ENCODE data around the gene PPP2R2D. TPM values are rescaled to one million over a fixed set of nuclear protein-coding genes. Genes with fewer than 3 reads are reported as not detected.
A peak's percentile ranks its signal among the peaks of the same experiment; 100 is the strongest.

The PPP2R2D gene
- total and polyA plus RNA-seq, 2 experiments from 2014 or later, result 25.9 to 32.1 TPM

DNA sequence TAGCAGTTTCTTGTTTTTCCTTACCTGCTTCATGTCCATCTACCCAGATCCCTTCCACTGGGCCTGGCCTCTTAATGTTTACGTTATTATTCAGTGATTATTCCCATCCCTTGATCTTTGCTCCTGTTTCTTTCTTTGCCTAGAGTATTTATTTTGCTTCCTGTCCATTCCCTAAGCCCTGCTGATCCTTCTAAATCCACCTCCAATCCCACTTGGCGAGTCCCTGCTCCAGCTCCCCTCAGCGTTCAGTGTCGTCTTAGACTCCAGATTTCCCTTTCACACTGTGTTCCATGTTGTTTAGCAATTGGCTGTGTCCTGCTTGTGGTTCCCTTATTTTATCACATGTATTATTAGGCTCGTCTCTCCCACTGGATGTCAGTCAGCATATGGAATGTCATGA is 7.3 kb downstream of the PPP2R2D start:
- 38% methylated on average over 5 of the region's 5 CpGs for whole genome bisulfite sequencing (ENCODE audit: low lambda C conversion rate, missing lambda C conversion rate)
- Histone ChIP-seq H3K36me3 (replicated peaks; ENCODE audit: insufficient read depth, low read depth) (no peaks in the 10 kb centered on the region), H3K9me2 (replicated peaks; ENCODE audit: insufficient read depth) (no peaks in the 10 kb centered on the region), H3K4me1 (ENCODE audit: insufficient read depth) (peaks cover 32% of the 10 kb centered on the region), H3K27ac (peak overlapping the region; percentile 66), H3K9me3 (ENCODE audit: low read depth) (no peaks in the 10 kb centered on the region), H2AFZ (no peak overlapping the region), H3K27me3 (no peaks in the 10 kb centered on the region), H3K79me2 (peaks cover 100% of the 10 kb centered on the region), H3K4me2 (peak overlapping the region; percentile 62), H3K4me3 (no peak overlapping the region), H4K20me1 (ENCODE audit: insufficient read depth, poor library complexity, severe bottlenecking) (peaks cover 99% of the 10 kb centered on the region)
- DNase-seq (ENCODE audit: low spot score), result no peak
- TF ChIP-seq, protein P1, sequence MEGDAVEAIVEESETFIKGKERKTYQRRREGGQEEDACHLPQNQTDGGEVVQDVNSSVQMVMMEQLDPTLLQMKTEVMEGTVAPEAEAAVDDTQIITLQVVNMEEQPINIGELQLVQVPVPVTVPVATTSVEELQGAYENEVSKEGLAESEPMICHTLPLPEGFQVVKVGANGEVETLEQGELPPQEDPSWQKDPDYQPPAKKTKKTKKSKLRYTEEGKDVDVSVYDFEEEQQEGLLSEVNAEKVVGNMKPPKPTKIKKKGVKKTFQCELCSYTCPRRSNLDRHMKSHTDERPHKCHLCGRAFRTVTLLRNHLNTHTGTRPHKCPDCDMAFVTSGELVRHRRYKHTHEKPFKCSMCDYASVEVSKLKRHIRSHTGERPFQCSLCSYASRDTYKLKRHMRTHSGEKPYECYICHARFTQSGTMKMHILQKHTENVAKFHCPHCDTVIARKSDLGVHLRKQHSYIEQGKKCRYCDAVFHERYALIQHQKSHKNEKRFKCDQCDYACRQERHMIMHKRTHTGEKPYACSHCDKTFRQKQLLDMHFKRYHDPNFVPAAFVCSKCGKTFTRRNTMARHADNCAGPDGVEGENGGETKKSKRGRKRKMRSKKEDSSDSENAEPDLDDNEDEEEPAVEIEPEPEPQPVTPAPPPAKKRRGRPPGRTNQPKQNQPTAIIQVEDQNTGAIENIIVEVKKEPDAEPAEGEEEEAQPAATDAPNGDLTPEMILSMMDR (IDR thresholded peaks at IDR 0.05; ENCODE audit: poor library complexity), result no peak
- TF ChIP-seq EZH2phosphoT487 (IDR thresholded peaks at IDR 0.05; ENCODE audit: low read depth, severe bottlenecking, unreplicated experiment) (no peak), EZH2 (IDR thresholded peaks at IDR 0.05; ENCODE audit: borderline replicate concordance) (no peak)

DNA sequence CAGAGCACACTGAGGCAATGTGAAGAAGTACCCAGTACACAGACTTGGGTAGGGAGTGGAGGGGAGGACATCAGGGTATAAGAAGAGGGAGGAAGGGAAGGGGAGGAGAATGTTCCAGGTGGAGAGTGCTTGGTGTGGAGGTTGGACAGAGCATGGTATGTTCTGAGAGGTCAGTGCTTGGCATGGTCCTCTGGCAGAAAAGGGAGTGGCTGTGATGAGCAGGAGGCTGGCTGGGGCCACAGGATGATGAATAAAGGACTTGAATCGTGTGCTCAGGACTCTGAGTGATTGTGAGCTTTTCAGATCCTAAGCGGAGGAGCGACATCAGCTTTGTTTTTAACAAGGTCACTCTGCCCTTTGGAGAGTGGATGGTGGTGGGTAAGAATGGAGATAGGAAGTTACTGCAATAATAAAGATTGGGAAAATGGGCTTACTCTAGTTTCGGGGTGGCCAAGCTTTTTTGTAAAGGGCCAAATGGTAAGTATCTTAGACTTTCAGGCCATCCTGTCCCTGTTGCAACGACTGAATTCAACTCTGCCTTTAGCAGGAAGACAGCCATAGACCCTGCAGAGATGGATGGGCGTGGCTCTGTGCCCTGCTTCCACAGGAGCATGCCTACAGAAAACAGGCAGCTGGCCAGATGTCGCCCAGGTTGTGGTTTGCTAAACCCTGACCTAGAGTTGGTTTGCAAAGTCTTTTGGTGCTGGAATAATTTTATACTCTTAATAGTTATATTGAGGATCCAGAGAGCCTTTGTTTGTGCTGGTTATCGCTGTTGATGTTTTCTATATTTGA is 8.4 kb downstream of the PPP2R2D start:
- H3K4me3 ChIP-seq, result no peak overlapping the region
- H2AFZ ChIP-seq, result no peak overlapping the region
- no peaks in the 10 kb centered on the region for H3K36me3 ChIP-seq (replicated peaks; ENCODE audit: insufficient read depth, low read depth)
- no peaks in the 10 kb centered on the region for H3K27me3 ChIP-seq
- H3K79me2 ChIP-seq, result peaks cover 100% of the 10 kb centered on the region
- H3K4me1 ChIP-seq (ENCODE audit: insufficient read depth), result peaks cover 30% of the 10 kb centered on the region
- H3K4me2 ChIP-seq, result no peak overlapping the region
- no peak for DNase-seq (ENCODE audit: low spot score)
- H3K9me3 ChIP-seq (ENCODE audit: low read depth), result no peaks in the 10 kb centered on the region
- WGBS (ENCODE audit: low lambda C conversion rate, missing lambda C conversion rate), result 86% methylated on average over 8 of the region's 8 CpGs
- H3K27ac ChIP-seq, result no peak overlapping the region
- H3K9me2 ChIP-seq (replicated peaks; ENCODE audit: insufficient read depth), result no peaks in the 10 kb centered on the region
- no peak for TF ChIP-seq EZH2phosphoT487 (IDR thresholded peaks at IDR 0.05; ENCODE audit: low read depth, severe bottlenecking, unreplicated experiment)
- TF ChIP-seq, protein P1 (IDR thresholded peaks at IDR 0.05; ENCODE audit: poor library complexity), result no peak
- TF ChIP-seq EZH2 (IDR thresholded peaks at IDR 0.05; ENCODE audit: borderline replicate concordance), result no peak
- peaks cover 99% of the 10 kb centered on the region for H4K20me1 ChIP-seq (ENCODE audit: insufficient read depth, poor library complexity, severe bottlenecking)

DNA sequence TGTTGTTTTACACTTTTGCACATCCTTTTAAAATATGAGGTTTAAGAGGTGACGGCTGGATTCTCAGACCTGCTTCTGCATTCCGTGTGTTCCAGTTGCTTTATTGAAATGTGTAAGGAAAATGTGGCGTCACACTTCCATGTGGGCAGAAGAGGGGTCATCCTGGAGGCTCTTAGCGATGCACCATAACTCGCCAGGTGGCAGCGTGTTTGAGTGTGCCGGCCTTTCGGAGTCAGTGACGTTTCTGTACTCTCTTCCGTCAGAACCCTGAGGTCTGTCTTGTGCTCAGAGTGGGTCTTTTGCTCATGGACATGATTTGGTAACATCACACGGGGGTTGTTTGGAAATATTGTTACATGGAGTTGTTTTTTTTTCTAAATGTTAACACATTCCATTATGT is 9.1 kb downstream of the PPP2R2D start:
- Histone ChIP-seq H3K79me2 (peaks cover 100% of the 10 kb centered on the region), H4K20me1 (ENCODE audit: insufficient read depth, poor library complexity, severe bottlenecking) (peaks cover 99% of the 10 kb centered on the region)

More for the DNA sequence above, 9.1 kb downstream of the PPP2R2D start:
- H2AFZ ChIP-seq, result no peak overlapping the region
- 91% methylated on average over 11 of the region's 11 CpGs for WGBS (ENCODE audit: low lambda C conversion rate, missing lambda C conversion rate)
- no peak overlapping the region for H3K4me3 ChIP-seq
- no peaks in the 10 kb centered on the region for H3K36me3 ChIP-seq (replicated peaks; ENCODE audit: insufficient read depth, low read depth)
- peaks cover 26% of the 10 kb centered on the region for H3K4me1 ChIP-seq (ENCODE audit: insufficient read depth)
- H3K9me2 ChIP-seq (replicated peaks; ENCODE audit: insufficient read depth), result no peaks in the 10 kb centered on the region
- H3K4me2 ChIP-seq, result no peak overlapping the region
- H3K9me3 ChIP-seq (ENCODE audit: low read depth), result no peaks in the 10 kb centered on the region
- no peaks in the 10 kb centered on the region for H3K27me3 ChIP-seq
- no peak overlapping the region for H3K27ac ChIP-seq
- TF ChIP-seq, protein P1 (IDR thresholded peaks at IDR 0.05; ENCODE audit: poor library complexity), result no peak
- TF ChIP-seq EZH2phosphoT487 (IDR thresholded peaks at IDR 0.05; ENCODE audit: low read depth, severe bottlenecking, unreplicated experiment) (no peak), EZH2 (IDR thresholded peaks at IDR 0.05; ENCODE audit: borderline replicate concordance) (no peak)
- no peak for DNase-seq (ENCODE audit: low spot score)

Measured in hepatocyte (in vitro differentiated cells).